Kidney (tissue), 14 donors: ENCODE data around the gene DLG4. TPM values are rescaled to one million over a fixed set of nuclear protein-coding genes. Genes with fewer than 3 reads are reported as not detected.

Experiments used
- DNase-seq, 5 donors: peaks; one replicate each; pipeline ENCODE4 v3.0.0-alpha.2; 2013 to 2020
- FAIRE-seq: peaks from 2 replicates; lab custom pipeline; 2012; peaks lifted over from hg19 to GRCh38; lab: Jason Lieb, UNC
- H3K27ac ChIP-seq, 2 donors: one replicate each; pipeline ENCODE4 v1.7.0; 2013; ENCODE audit warnings: low read depth in 2 of 2, low read length in 2 of 2, inconsistent platforms in 1 of 2
- H3K27me3 ChIP-seq: one replicate; pipeline ENCODE4 v1.7.1; 2013; ENCODE audit warnings: low read length, inconsistent platforms; ENCODE audit not compliant: control insufficient read depth, insufficient read depth
- H3K36me3 ChIP-seq, 3 donors: one replicate each; pipeline versions ENCODE4 v1.7.0 to v1.7.1; 2013; ENCODE audit warnings: low read length in 3 of 3, control low read depth in 1 of 3, inconsistent platforms in 1 of 3; ENCODE audit not compliant: insufficient read depth in 3 of 3, control insufficient read depth in 2 of 3
- H3K4me1 ChIP-seq, 3 donors: one replicate each; pipeline versions ENCODE4 v1.7.0 to v1.7.1; 2013; ENCODE audit warnings: low read length in 3 of 3, inconsistent platforms in 1 of 3, low read depth in 1 of 3; ENCODE audit not compliant: control insufficient read depth in 2 of 3, insufficient read depth in 2 of 3
- H3K4me3 ChIP-seq, 3 donors: one replicate each; pipeline versions ENCODE4 v1.7.0 to v1.8.1; 2013; ENCODE audit warnings: low read length in 3 of 3, control low read depth in 1 of 3, inconsistent platforms in 1 of 3
- H3K9ac ChIP-seq, 3 donors: one replicate each; pipeline versions ENCODE4 v1.7.0 to v1.7.1; 2013; ENCODE audit warnings: low read length in 3 of 3, control low read depth in 1 of 3, inconsistent platforms in 1 of 3
- H3K9me3 ChIP-seq, 3 donors: one replicate each; pipeline versions ENCODE4 v1.7.0 to v1.7.1; 2013; ENCODE audit warnings: low read length in 3 of 3, control low read depth in 1 of 3, inconsistent platforms in 1 of 3; ENCODE audit not compliant: control insufficient read depth in 2 of 3, insufficient read depth in 1 of 3
- CTCF ChIP-seq: IDR thresholded peaks from 3 replicates; pipeline ENCODE4 v1.5.1; 2012; ENCODE audit warnings: mild to moderate bottlenecking, moderate library complexity, borderline replicate concordance; ENCODE audit not compliant: insufficient read depth; ENCODE audit errors: extremely low read depth
- intact Hi-C: fragments of 100-400 bp; cut with DNase I; formaldehyde crosslinking; loops from one replicate; pipeline ENCODE4 v1.11.1; 2022
- microRNA-seq: library from miRNA; unstranded; fragments of <30 nt; microRNA quantifications from one replicate; pipeline ENCODE4 v1.2.0, GENCODE V29; 2020
- polyA plus RNA-seq: library from polyadenylated mRNA; stranded (reverse); fragments of 350-450 nt; fragmentation: Illumina TruSeq; extraction: RNeasy Lipid Tissue Mini Kit (QIAGEN cat#74804); gene quantifications from one replicate; pipeline ENCODE4 v1.2.3, GENCODE V29; 2014; ENCODE audit warnings: low read depth, low replicate concordance; ENCODE audit not compliant: insufficient read depth
- total RNA-seq: library from RNA; stranded (reverse); fragmentation: NEBNext Ultra II Directional; extraction: Animal tissue kit (Norgen Biotek cat#: 25700); gene quantifications from one replicate; pipeline ENCODE4 v1.2.1, GENCODE V29; 2021
- donor health status: control.
- donor health status: control.
- donor health status: control.
- donor health status: control.
- donor health status: control.
- donor health status: DM: yes; HTN: yes; CAD: no.
- donor health status: Normal renal cell carcinoma (clear cell type).

DLG4 gene
- total and polyA plus RNA-seq, 2 donors from 2014 or later, result 6.6 to 18.9 TPM

- intact Hi-C loops, result loop anchor here (5.0 kb wide), 1 partner anchor 85 kb away; no protein-coding TSS in a partner anchor
- Histone ChIP-seq H3K4me3 (no peak overlapping the region), H3K9ac (no peak overlapping the region), H3K36me3 (no peaks in the 10 kb centered on the region), H3K4me1 (no peaks in the 10 kb centered on the region), H3K27me3 (no peaks in the 10 kb centered on the region), H3K9me3 (no peaks in the 10 kb centered on the region), H3K27ac (no peak overlapping the region)
- TF ChIP-seq CTCF, result no peak
- FAIRE-seq (no peak), DNase-seq (no peak)
Measured at GRCh38 chr17:7137171-7137943, 82.3 kb downstream of the DLG4 start.

Small RNA genes within 50 kb of the gene (microRNA-seq; reads per million reads assigned to microRNA genes)
- gene MIR324, result 788 reads per million, percentile 78 among the genes with 10 or more reads in this experiment

Other genes starting within 250 kb of the DLG4 start
Only the 30 nearest of the 33 such genes appear.
- gene RNASEK, start 207.2 kb downstream of the DLG4 start, total RNA-seq, result 195 TPM
- gene RNASEK, start 207.2 kb downstream of the DLG4 start, polyA plus RNA-seq, result 971 TPM
- 33.3 TPM for gene BCL6B, start 196.8 kb downstream of the DLG4 start, total RNA-seq
- gene BCL6B, start 196.8 kb downstream of the DLG4 start, polyA plus RNA-seq, result 4.4 TPM
- gene SLC16A13, start 183.8 kb downstream of the DLG4 start, total RNA-seq, result 6.5 TPM
- gene SLC16A13, start 183.8 kb downstream of the DLG4 start, polyA plus RNA-seq, result 11.6 TPM
- gene SLC16A11, start 175.7 kb downstream of the DLG4 start, total RNA-seq, result 2.1 TPM
- gene SLC16A11, start 175.7 kb downstream of the DLG4 start, polyA plus RNA-seq, result 7.8 TPM
- 16.1 TPM for gene CLEC10A, start 139.6 kb downstream of the DLG4 start, total RNA-seq
- 1.5 TPM for gene CLEC10A, start 139.6 kb downstream of the DLG4 start, polyA plus RNA-seq
- 1.2 TPM for gene ASGR2, start 105.0 kb downstream of the DLG4 start, total RNA-seq
- 1.4 TPM for gene ASGR2, start 105.0 kb downstream of the DLG4 start, polyA plus RNA-seq
- gene ASGR1, start 40.5 kb downstream of the DLG4 start, total RNA-seq, result 2.1 TPM
- gene ASGR1, start 40.5 kb downstream of the DLG4 start, polyA plus RNA-seq, result 1.4 TPM
- 689 TPM for gene ACADVL, start 102 bp upstream of the DLG4 start, total RNA-seq
- 1,202 TPM for gene ACADVL, start 102 bp upstream of the DLG4 start, polyA plus RNA-seq
- 35.8 TPM for gene DVL2, start 14.7 kb upstream of the DLG4 start, total RNA-seq
- gene DVL2, start 14.7 kb upstream of the DLG4 start, polyA plus RNA-seq, result 18.0 TPM
- gene PHF23, start 19.6 kb upstream of the DLG4 start, total RNA-seq, result 28.1 TPM
- gene PHF23, start 19.6 kb upstream of the DLG4 start, polyA plus RNA-seq, result 48.5 TPM
- 477 TPM for gene GABARAP, start 22.6 kb upstream of the DLG4 start, total RNA-seq
- gene GABARAP, start 22.6 kb upstream of the DLG4 start, polyA plus RNA-seq, result 1,483 TPM
- gene CTDNEP1, start 31.9 kb upstream of the DLG4 start, total RNA-seq, result 113 TPM
- 124 TPM for gene CTDNEP1, start 31.9 kb upstream of the DLG4 start, polyA plus RNA-seq
- 41.9 TPM for gene ELP5, start 32.4 kb upstream of the DLG4 start, total RNA-seq
- gene ELP5, start 32.4 kb upstream of the DLG4 start, polyA plus RNA-seq, result 110 TPM
- gene CLDN7, start 42.6 kb upstream of the DLG4 start, total RNA-seq, result 233 TPM
- 119 TPM for gene CLDN7, start 42.6 kb upstream of the DLG4 start, polyA plus RNA-seq
- 4.2 TPM for gene SLC2A4, start 61.9 kb upstream of the DLG4 start, total RNA-seq
- gene SLC2A4, start 61.9 kb upstream of the DLG4 start, polyA plus RNA-seq, result 2.8 TPM
- gene YBX2, start 74.8 kb upstream of the DLG4 start, total RNA-seq, result 1.3 TPM
- gene YBX2, start 74.8 kb upstream of the DLG4 start, polyA plus RNA-seq, result 3.3 TPM
- 306 TPM for gene EIF5A, start 87.8 kb upstream of the DLG4 start, total RNA-seq
- gene EIF5A, start 87.8 kb upstream of the DLG4 start, polyA plus RNA-seq, result 434 TPM
- 67.0 TPM for gene GPS2, start 95.5 kb upstream of the DLG4 start, total RNA-seq
- gene GPS2, start 95.5 kb upstream of the DLG4 start, polyA plus RNA-seq, result 101 TPM
- gene NEURL4, start 109.5 kb upstream of the DLG4 start, total RNA-seq, result 44.7 TPM
- gene NEURL4, start 109.5 kb upstream of the DLG4 start, polyA plus RNA-seq, result 21.2 TPM
- 26.0 TPM for gene ACAP1, start 116.7 kb upstream of the DLG4 start, total RNA-seq
- gene ACAP1, start 116.7 kb upstream of the DLG4 start, polyA plus RNA-seq, result 9.9 TPM
- gene KCTD11, start 132.3 kb upstream of the DLG4 start, total RNA-seq, result 14.4 TPM
- 7.2 TPM for gene KCTD11, start 132.3 kb upstream of the DLG4 start, polyA plus RNA-seq
- not detected for gene TMEM95, start 135.3 kb upstream of the DLG4 start, total RNA-seq
- gene TMEM95, start 135.3 kb upstream of the DLG4 start, polyA plus RNA-seq, result not detected
- gene TNK1, start 161.3 kb upstream of the DLG4 start, total RNA-seq, result 9.3 TPM
- 7.6 TPM for gene TNK1, start 161.3 kb upstream of the DLG4 start, polyA plus RNA-seq
- 35.0 TPM for gene PLSCR3, start 174.7 kb upstream of the DLG4 start, total RNA-seq
- 26.4 TPM for gene PLSCR3, start 174.7 kb upstream of the DLG4 start, polyA plus RNA-seq
- 55.8 TPM for gene TMEM256, start 184.3 kb upstream of the DLG4 start, total RNA-seq
- 389 TPM for gene TMEM256, start 184.3 kb upstream of the DLG4 start, polyA plus RNA-seq
- gene NLGN2, start 188.0 kb upstream of the DLG4 start, total RNA-seq, result 23.4 TPM
- gene NLGN2, start 188.0 kb upstream of the DLG4 start, polyA plus RNA-seq, result 7.3 TPM
- not detected for gene SPEM1, start 200.5 kb upstream of the DLG4 start, total RNA-seq
- gene SPEM1, start 200.5 kb upstream of the DLG4 start, polyA plus RNA-seq, result not detected
- gene SPEM2, start 205.8 kb upstream of the DLG4 start, total RNA-seq, result not detected
- not detected for gene SPEM2, start 205.8 kb upstream of the DLG4 start, polyA plus RNA-seq
- not detected for gene SPEM3, start 209.0 kb upstream of the DLG4 start, total RNA-seq
- gene SPEM3, start 209.0 kb upstream of the DLG4 start, polyA plus RNA-seq, result not detected
- gene TMEM102, start 215.6 kb upstream of the DLG4 start, total RNA-seq, result 10.0 TPM
- gene TMEM102, start 215.6 kb upstream of the DLG4 start, polyA plus RNA-seq, result 10.0 TPM